SU-DHL-6 (cell line): ENCODE data around the gene C9orf152.

Source experiments
- H2AFZ ChIP-seq: fragments of 200-600 bp; sonication (generic); 2 replicates; pipeline ENCODE4 v1.6.1; 2014; ENCODE audit warnings: low read depth, mild to moderate bottlenecking, moderate library complexity, mixed read lengths, antibody characterized with exemption, low read length; ENCODE audit not compliant: severe bottlenecking
- H3F3A ChIP-seq: fragments of 200-600 bp; shearing (Covaris generic); 2 replicates; pipeline ENCODE4 v1.6.0; 2016; ENCODE audit warnings: antibody characterized with exemption, mild to moderate bottlenecking; ENCODE audit not compliant: insufficient read depth
- H3K27ac ChIP-seq: fragments of 200-600 bp; sonication (generic); 2 replicates; pipeline ENCODE4 v1.5.1; 2016; ENCODE audit warnings: low read depth, mild to moderate bottlenecking, low read length, moderate library complexity, mixed read lengths
- H3K27me3 ChIP-seq: fragments of 200-600 bp; sonication (generic), shearing (Covaris generic); 2 replicates; pipeline ENCODE4 v1.6.0; 2014; ENCODE audit warnings: mild to moderate bottlenecking, low read length
- H3K36me3 ChIP-seq: fragments of 200-600 bp; sonication (generic); 2 replicates; pipeline ENCODE4 v1.6.1; 2014; ENCODE audit warnings: mild to moderate bottlenecking, low read length, mixed read lengths
- H3K4me2 ChIP-seq: fragments of 300-600, 200-600 bp; shearing (Covaris generic), sonication (generic); 2 replicates; pipeline ENCODE4 v1.6.0; 2014; ENCODE audit warnings: low read length, low read depth, mild to moderate bottlenecking; ENCODE audit not compliant: poor library complexity, severe bottlenecking
- H3K4me3 ChIP-seq: fragments of 200-600 bp; sonication (generic); 2 replicates; pipeline ENCODE4 v1.5.1; 2014; ENCODE audit warnings: antibody characterized with exemption, low read length, mild to moderate bottlenecking, mixed read lengths; ENCODE audit not compliant: insufficient read depth, poor library complexity, severe bottlenecking
- H3K79me2 ChIP-seq: fragments of 200-600 bp; sonication (generic); 2 replicates; pipeline ENCODE4 v1.6.1; 2014; ENCODE audit warnings: mild to moderate bottlenecking, low read length, moderate library complexity; ENCODE audit not compliant: insufficient read depth
- H3K9ac ChIP-seq: fragments of 200-600 bp; sonication (generic); 2 replicates; pipeline ENCODE4 v1.7.0; 2014; ENCODE audit warnings: mild to moderate bottlenecking, low read length
- H3K9me2 ChIP-seq: fragments of 200-600 bp; sonication (generic); replicated peaks from 2 replicates; pipeline ENCODE4 v1.6.1; 2014; ENCODE audit warnings: low read length; ENCODE audit not compliant: insufficient read depth
- H3K9me3 ChIP-seq: fragments of 200-600 bp; sonication (generic); 2 replicates; pipeline ENCODE4 v1.6.1; 2014; ENCODE audit warnings: low read length, mixed read lengths; ENCODE audit not compliant: insufficient read depth
- H4K20me1 ChIP-seq: fragments of 200-600 bp; sonication (generic); 2 replicates; pipeline ENCODE4 v1.6.1; 2014; ENCODE audit warnings: low read depth, mild to moderate bottlenecking, antibody characterized with exemption, low read length, moderate library complexity, mixed read lengths
- EZH2phosphoT487 ChIP-seq: fragments of 200-600 bp; sonication (generic), shearing (Covaris generic); conservative IDR thresholded peaks from 2 replicates; pipeline ENCODE4 v1.6.1; 2018; ENCODE audit warnings: mild to moderate bottlenecking, antibody characterized with exemption, low read length, moderate library complexity, mixed read lengths
- TF ChIP-seq, protein P1 (sequence below): fragments of 200-600 bp; sonication (generic); IDR thresholded peaks from one replicate; pipeline ENCODE4 v1.5.1; 2017; ENCODE audit warnings: antibody characterized with exemption, mild to moderate bottlenecking, low read length, moderate library complexity; ENCODE audit not compliant: insufficient read depth, poor library complexity, severe bottlenecking

C9orf152 gene

DNA sequence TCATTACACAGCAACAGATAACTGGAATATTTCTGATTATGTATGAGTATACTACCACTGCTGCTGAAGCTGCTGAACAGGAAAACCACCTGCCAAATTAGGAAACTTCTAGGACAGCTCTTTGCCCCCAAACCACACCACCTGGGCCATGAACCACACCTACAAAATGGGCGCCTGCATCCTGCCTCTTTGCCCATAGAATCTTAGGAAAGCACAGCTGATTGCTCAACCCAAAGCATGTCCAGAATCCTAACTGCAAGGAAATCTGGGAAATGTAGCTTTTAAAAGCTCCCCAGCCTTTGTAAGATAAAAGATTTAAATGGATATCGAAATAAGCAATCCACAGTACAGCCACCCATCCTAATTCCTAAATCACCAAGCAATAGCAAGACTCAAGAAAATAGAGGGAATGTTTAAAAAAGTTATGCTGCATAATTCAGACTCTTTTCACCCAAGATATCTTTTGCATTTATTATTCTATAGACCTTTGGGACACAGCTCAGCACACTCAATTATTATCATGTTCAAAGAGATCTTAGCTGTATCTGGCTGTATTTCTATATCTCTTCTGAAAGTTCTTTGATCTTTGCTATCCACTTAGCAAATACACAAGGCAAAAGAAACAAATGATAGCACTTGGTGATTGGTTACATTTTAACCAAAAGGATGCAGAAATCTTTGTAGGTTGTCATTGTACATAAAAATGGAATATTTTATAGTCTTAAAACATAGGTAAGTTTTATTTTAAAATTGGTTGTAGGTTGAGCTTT is 6.8 kb upstream of the C9orf152 start:
- H3F3A ChIP-seq, result no peaks in the 10 kb centered on the region
- H3K27ac ChIP-seq, result no peak overlapping the region
- no peaks in the 10 kb centered on the region for H3K36me3 ChIP-seq
- H3K9me3 ChIP-seq, result no peaks in the 10 kb centered on the region
- TF ChIP-seq, protein P1, sequence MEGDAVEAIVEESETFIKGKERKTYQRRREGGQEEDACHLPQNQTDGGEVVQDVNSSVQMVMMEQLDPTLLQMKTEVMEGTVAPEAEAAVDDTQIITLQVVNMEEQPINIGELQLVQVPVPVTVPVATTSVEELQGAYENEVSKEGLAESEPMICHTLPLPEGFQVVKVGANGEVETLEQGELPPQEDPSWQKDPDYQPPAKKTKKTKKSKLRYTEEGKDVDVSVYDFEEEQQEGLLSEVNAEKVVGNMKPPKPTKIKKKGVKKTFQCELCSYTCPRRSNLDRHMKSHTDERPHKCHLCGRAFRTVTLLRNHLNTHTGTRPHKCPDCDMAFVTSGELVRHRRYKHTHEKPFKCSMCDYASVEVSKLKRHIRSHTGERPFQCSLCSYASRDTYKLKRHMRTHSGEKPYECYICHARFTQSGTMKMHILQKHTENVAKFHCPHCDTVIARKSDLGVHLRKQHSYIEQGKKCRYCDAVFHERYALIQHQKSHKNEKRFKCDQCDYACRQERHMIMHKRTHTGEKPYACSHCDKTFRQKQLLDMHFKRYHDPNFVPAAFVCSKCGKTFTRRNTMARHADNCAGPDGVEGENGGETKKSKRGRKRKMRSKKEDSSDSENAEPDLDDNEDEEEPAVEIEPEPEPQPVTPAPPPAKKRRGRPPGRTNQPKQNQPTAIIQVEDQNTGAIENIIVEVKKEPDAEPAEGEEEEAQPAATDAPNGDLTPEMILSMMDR, result no peak
- TF ChIP-seq EZH2phosphoT487, result no peak
- no peak overlapping the region for H3K9ac ChIP-seq
- H2AFZ ChIP-seq, result no peak overlapping the region
- H3K4me2 ChIP-seq, result no peak overlapping the region
- no peak overlapping the region for H3K4me3 ChIP-seq
- no peaks in the 10 kb centered on the region for H4K20me1 ChIP-seq
- H3K9me2 ChIP-seq, result no peaks in the 10 kb centered on the region
- no peaks in the 10 kb centered on the region for H3K27me3 ChIP-seq
- H3K79me2 ChIP-seq, result no peaks in the 10 kb centered on the region

DNA sequence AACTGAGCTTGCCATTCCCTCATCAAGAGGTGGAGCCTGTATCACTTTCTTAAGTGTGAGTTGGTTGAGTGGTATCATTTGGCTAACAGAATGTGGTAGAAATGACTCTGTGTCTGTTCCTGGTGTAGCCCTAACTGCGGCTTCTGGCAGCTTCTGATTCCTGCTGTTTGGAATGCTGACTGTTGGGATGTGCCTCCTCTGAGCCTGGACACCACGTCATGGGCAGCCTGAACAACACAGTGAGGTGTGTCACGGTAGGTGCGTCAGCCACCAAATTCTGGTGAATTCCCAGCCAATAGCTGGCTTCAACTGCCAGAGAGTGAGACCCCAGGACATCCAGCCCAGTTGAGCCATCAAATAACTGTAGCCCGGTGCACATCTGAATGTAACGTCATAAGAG is 6.1 kb upstream of the C9orf152 start:
- H3K27me3 ChIP-seq, result no peaks in the 10 kb centered on the region
- no peak overlapping the region for H3K27ac ChIP-seq
- no peak overlapping the region for H3K4me3 ChIP-seq
- H3K79me2 ChIP-seq, result no peaks in the 10 kb centered on the region
- no peak overlapping the region for H2AFZ ChIP-seq
- H3F3A ChIP-seq, result no peaks in the 10 kb centered on the region
- H3K9ac ChIP-seq, result no peak overlapping the region
- no peaks in the 10 kb centered on the region for H3K9me3 ChIP-seq
- no peak overlapping the region for H3K4me2 ChIP-seq
- no peaks in the 10 kb centered on the region for H3K36me3 ChIP-seq
- no peaks in the 10 kb centered on the region for H4K20me1 ChIP-seq
- H3K9me2 ChIP-seq, result no peaks in the 10 kb centered on the region
- TF ChIP-seq, protein P1, result no peak
- no peak for TF ChIP-seq EZH2phosphoT487

DNA sequence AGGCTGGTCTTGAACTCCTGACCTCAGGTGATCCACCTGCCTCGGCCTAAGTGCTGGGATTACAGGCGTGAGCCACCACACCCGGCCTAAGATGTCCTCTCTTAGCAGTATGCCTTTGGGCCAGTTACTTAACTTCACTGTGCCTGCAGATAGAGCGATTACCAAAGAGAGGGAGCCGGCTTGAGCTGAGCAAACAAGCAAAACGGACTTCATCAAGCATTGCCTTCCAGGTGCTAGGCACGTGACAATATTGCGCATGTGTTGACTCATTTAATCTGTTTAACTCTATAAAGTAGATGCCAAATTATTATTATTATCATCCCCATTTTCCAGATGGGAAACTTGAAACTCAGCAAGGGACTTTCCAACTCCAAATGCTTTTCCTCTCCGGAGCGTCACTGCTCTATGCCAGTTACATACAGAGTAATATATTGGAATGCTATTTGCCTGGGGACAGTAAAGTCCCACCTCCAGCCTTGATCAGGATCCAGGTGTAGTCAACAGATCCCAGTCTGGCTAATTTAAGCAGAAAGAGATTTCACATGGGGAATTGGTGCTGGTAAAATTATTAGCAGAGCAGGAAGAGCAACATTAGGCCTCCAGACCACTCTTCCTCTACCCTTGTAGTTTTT is 5.6 kb upstream of the C9orf152 start:
- no peak overlapping the region for H3K9ac ChIP-seq
- no peak overlapping the region for H3K4me3 ChIP-seq
- no peak overlapping the region for H2AFZ ChIP-seq
- H3K9me2 ChIP-seq, result no peaks in the 10 kb centered on the region
- no peaks in the 10 kb centered on the region for H3K79me2 ChIP-seq
- no peaks in the 10 kb centered on the region for H3K27me3 ChIP-seq
- H3F3A ChIP-seq, result no peaks in the 10 kb centered on the region
- no peaks in the 10 kb centered on the region for H3K36me3 ChIP-seq
- H3K4me2 ChIP-seq, result no peak overlapping the region
- H3K27ac ChIP-seq, result no peak overlapping the region
- H4K20me1 ChIP-seq, result no peaks in the 10 kb centered on the region
- TF ChIP-seq, protein P1, result no peak
- no peak for TF ChIP-seq EZH2phosphoT487
- no peaks in the 10 kb centered on the region for H3K9me3 ChIP-seq
